ENCODE results near the gene KIR2DL1. TPM values are rescaled to one million over a fixed set of nuclear protein-coding genes. Genes with fewer than 3 reads are reported as not detected.
"Not testable (repeated sequence)": the region's sequence is repeated elsewhere in the genome, so short reads cannot be mapped to it uniquely, and the experiment has no call there.

KIR2DL1 gene
- total RNA-seq, 1 donor from 2014 or later, result not detected

- intact Hi-C loops (cut with micrococcal nuclease), result no loop called here
These were observed 48.3 kb downstream of the KIR2DL1 start for GRCh38 chr19:54817670-54818536.

DNA sequence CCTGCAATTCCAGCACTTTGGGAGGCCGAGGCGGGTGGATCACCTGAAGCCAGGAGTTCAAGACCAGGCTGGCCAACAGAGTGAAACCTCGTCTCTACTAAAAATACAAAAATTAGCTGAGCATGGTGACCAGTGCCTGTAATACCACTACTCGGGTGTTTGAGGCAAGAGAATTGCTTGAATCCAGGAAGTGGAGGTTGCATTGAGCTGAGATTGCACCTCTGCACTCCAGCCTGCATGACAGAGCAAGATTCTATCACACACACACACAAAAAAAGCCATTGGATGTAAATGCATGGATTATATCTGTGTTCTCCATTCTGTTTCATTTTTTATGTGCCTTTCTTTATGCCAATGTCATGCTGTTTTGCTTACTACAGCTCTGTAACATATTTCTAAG, 54.8 kb downstream of the KIR2DL1 start:
- intact Hi-C loops (cut with micrococcal nuclease), result not testable (repeated sequence)

DNA sequence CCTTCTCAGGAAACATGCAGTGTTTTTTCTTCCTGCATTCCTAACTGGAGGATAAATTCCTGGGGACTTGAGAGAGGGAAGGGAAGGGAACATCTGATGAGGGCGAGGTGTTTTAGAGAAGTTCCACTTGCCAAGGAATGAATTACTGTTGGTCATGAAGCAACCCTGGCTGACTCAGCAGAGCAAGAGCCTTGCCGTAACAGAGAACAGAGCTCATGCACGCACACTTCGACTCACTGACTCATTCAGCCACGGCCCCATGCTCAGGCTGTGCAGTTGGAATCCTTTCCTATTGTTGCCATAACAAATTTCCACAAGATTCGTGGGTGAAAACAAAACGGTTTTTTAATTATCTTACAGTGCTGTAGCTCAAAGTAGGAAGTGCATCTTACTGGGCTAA, 55.7 kb downstream of the KIR2DL1 start:
- intact Hi-C loops (cut with micrococcal nuclease), result not testable (repeated sequence)

DNA sequence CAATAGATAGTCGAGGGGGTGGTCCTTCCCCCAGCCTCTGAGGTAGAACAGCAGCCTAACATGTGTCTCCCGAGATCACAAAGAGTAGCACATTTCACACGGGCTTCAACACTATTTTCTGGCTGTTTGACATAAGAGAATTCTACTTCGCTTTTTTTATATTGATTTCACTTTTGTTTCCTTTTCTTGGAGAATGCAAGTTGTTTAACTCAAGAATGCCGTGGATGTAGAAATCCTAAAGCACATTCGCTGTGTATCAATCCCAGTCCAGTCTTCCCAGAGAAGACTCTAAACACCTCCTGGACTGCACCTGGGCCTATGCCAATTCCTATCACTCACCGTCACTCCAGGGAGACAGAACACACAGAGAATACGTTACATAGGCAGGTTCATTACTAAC, 58.5 kb downstream of the KIR2DL1 start:
- intact Hi-C loops (cut with micrococcal nuclease), result not testable (repeated sequence)

DNA sequence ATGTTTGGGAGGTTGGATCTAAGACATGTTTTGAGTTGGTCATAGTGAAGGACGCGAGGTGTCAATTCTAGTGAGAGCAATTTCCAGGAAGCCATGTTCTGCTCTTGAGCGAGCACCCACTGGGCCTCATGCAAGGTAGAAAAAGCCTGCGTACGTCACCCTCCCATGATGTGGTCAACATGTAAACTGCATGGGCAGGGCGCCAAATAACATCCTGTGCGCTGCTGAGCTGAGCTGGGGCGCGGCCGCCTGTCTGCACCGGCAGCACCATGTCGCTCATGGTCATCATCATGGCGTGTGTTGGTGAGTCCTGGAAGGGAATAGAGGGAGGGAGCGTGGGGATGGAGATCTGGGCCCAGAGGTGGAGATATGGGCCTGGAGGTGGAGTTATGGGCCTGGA, 62.9 kb downstream of the KIR2DL1 start, which contains the start of gene KIR2DS4:
TSS of gene KIR2DS4 (plus strand) at position 181 of the 400 bp plus-strand sequence.
- intact Hi-C loops (cut with micrococcal nuclease), result not testable (repeated sequence)

Other genes starting within 250 kb of the KIR2DL1 start
- gene LILRA2, start 196.0 kb upstream of the KIR2DL1 start, total RNA-seq, result 0.15 TPM in 1 of 2 replicates, not detected in the other
- not detected in 2 replicates for gene LILRA1, start 176.2 kb upstream of the KIR2DL1 start, total RNA-seq
- not detected in 2 replicates for gene LILRB1, start 139.3 kb upstream of the KIR2DL1 start, total RNA-seq
- 0.22 TPM in 1 of 2 replicates, not detected in the other for gene LILRB4, start 106.8 kb upstream of the KIR2DL1 start, total RNA-seq
- not detected in 2 replicates for gene KIR3DL3, start 45.4 kb upstream of the KIR2DL1 start, total RNA-seq
- 0.34 TPM in 1 of 2 replicates, not detected in the other for gene KIR2DL3, start 31.3 kb upstream of the KIR2DL1 start, total RNA-seq
- gene KIR2DL4, start 33.8 kb downstream of the KIR2DL1 start, total RNA-seq, result not detected in 2 replicates
- gene KIR3DL1, start 46.7 kb downstream of the KIR2DL1 start, total RNA-seq, result 0.17 TPM in 1 of 2 replicates, not detected in the other
- gene KIR2DS4, start 62.9 kb downstream of the KIR2DL1 start, total RNA-seq, result not detected in 2 replicates
- 0.80 and 0.96 TPM in 2 replicates for gene KIR3DL2, start 80.7 kb downstream of the KIR2DL1 start, total RNA-seq
- not detected in 2 replicates for gene FCAR, start 104.4 kb downstream of the KIR2DL1 start, total RNA-seq
- gene NCR1, start 136.4 kb downstream of the KIR2DL1 start, total RNA-seq, result not detected in 2 replicates
- 0.12 and 0.20 TPM in 2 replicates for gene NLRP7, start 177.7 kb downstream of the KIR2DL1 start, total RNA-seq
- 23.6 TPM in 2 replicates for gene NLRP2, start 196.6 kb downstream of the KIR2DL1 start, total RNA-seq